ENCODE data around the gene SAMSN1.
"Not testable (repeated sequence)": the region's sequence is repeated elsewhere in the genome, so short reads cannot be mapped to it uniquely, and the experiment has no call there.

GRCh38 chr21:14494181-14494580 is 51.9 kb downstream of the SAMSN1 start:
- TF ChIP-seq POLR2A, CTCF (IDR thresholded peaks at IDR 0.05): not testable (repeated sequence)

Data from esophagus squamous epithelium (tissue), 4 donors.